Heart right ventricle (tissue), 16 donors: ENCODE results near the gene GPT2. TPM values are rescaled to one million over a fixed set of nuclear protein-coding genes. Genes with fewer than 3 reads are reported as not detected.

Experiments
- ATAC-seq, 8 donors: fragments of 200-7000 bp; cut with Tn5 transposase; one replicate each; pipeline ENCODE4 v1.9.1; 2020; ENCODE audit warnings: mild to moderate bottlenecking in 8 of 8, moderate library complexity in 8 of 8, moderate number of reproducible peaks in 1 of 8
- DNase-seq, 2 donors: peaks; one replicate each; pipeline ENCODE4 v3.0.0-alpha.2; 2020
- H3K27ac ChIP-seq, 10 donors: fragments of 200-600 bp; sonication (generic) in 2 of 10; one replicate each; pipeline versions ENCODE4 v1.5.0 to v1.8.0; 2020 to 2022; ENCODE audit warnings: mild to moderate bottlenecking in 3 of 10
- H3K27me3 ChIP-seq, 7 donors: fragments of 200-600 bp; one replicate each; pipeline ENCODE4 v1.8.0; 2021 to 2022; ENCODE audit warnings: mild to moderate bottlenecking in 2 of 7
- H3K36me3 ChIP-seq, 9 donors: fragments of 200-600 bp; sonication (generic) in 1 of 9; one replicate each; pipeline versions ENCODE4 v1.5.0 to v1.8.0; 2020 to 2022; ENCODE audit warnings: mild to moderate bottlenecking in 2 of 9
- H3K4me1 ChIP-seq, 9 donors: fragments of 200-600 bp; sonication (generic) in 1 of 9; one replicate each; pipeline versions ENCODE4 v1.5.0 to v1.8.0; 2020 to 2022; ENCODE audit warnings: mild to moderate bottlenecking in 4 of 9
- H3K4me3 ChIP-seq, 10 donors: fragments of 200-600 bp; sonication (generic) in 2 of 10; one replicate each; pipeline versions ENCODE4 v1.5.0 to v1.8.0; 2020 to 2022; ENCODE audit warnings: mild to moderate bottlenecking in 7 of 10, moderate library complexity in 2 of 10
- H3K9me3 ChIP-seq, 11 donors: fragments of 200-600 bp in 10 of 11; sonication (generic) in 2 of 11; one replicate each; pipeline versions ENCODE4 v1.5.0 to v1.8.0; 2013 to 2022; ENCODE audit warnings: mild to moderate bottlenecking in 2 of 11, control low read depth in 1 of 11, moderate library complexity in 1 of 11
- WGBS, 2 donors: extraction: QIAGEN DNeasy Blood & Tissue Kit; methylation state at CpG; one replicate each; pipeline ENCODE4 v1.1.7; 2013; ENCODE audit warnings: inconsistent platforms in 1 of 2; 5-methylcytosine and 5-hydroxymethylcytosine counted together
- intact Hi-C, 10 donors: fragments of 100-400 bp; cut with DNase I; formaldehyde crosslinking; loops; one replicate each; pipeline versions ENCODE4 v1.11.1 to v1.14.2; 2022
- polyA plus RNA-seq, 2 donors: library from polyadenylated mRNA; stranded (reverse); fragments of 200-250 nt; gene quantifications; one replicate each; pipeline ENCODE4 v1.2.3, GENCODE V29; 2013
- total RNA-seq, 10 donors: library from RNA; stranded (reverse); fragmentation: NEBNext Ultra II Directional in 3 of 10; extraction: Animal tissue kit (Norgen Biotek cat#: 25700) in 3 of 10; gene quantifications; one replicate each; pipeline versions ENCODE4 v1.2.1 to v1.2.4, GENCODE V29; 2021 to 2023
- TF ChIP-seq, protein P1 (sequence below), 9 donors: fragments of 200-600 bp; sonication (generic) in 2 of 9; IDR thresholded peaks; one replicate each; pipeline versions ENCODE4 v1.5.0 to v1.8.0; 2021 to 2022; ENCODE audit warnings: antibody characterized with exemption in 9 of 9, mild to moderate bottlenecking in 5 of 9, moderate library complexity in 1 of 9
- donor health status: Arrhythmogenic right ventricular cardiomyopathy.
- donor health status: ischemic (EF 13 %, LVEDD 7.1; RV severe dilation, severe dysfunction).
- donor health status: healthy with polysubstance abuse.
- donor health status: DM: no; HTN: yes; CAD: no.
- donor health status: DM: no; HTN: no; CAD: no.
- donor health status: ischemic (EF 25% LVEDD 6.9; RV normal size, moderate dysfunction).
- donor health status: ischemic (EF 25% LVEDD 5.7; RV mildly dilated, moderate dysfunction).
- donor health status: healthy.
- donor health status: DM: yes; HTN: yes; CAD: no.
- donor health status: Ischemic cardiomyopathy.
- donor health status: ischemic (EF 35%, LVEDD 5.7; RV mildly dilated, moderate dysfunction).
- donor health status: nonischemic (EF 11% LVEDD 7.7; RV severe dilation, severe dysfunction).
- donor health status: DM: yes; HTN: yes; CAD: no.
- donor health status: PGD.
- donor health status: ischemic (EF 29% LVEDD 5.4; RV normal size, mild dysfunction).
- donor health status: nonischemic (EF 23%, LVEDD 6.1; RV moderate dilation, normal function).

The GPT2 gene
- total and polyA plus RNA-seq, 12 donors: 6.7 to 23.7 (median 17.3) TPM

DNA sequence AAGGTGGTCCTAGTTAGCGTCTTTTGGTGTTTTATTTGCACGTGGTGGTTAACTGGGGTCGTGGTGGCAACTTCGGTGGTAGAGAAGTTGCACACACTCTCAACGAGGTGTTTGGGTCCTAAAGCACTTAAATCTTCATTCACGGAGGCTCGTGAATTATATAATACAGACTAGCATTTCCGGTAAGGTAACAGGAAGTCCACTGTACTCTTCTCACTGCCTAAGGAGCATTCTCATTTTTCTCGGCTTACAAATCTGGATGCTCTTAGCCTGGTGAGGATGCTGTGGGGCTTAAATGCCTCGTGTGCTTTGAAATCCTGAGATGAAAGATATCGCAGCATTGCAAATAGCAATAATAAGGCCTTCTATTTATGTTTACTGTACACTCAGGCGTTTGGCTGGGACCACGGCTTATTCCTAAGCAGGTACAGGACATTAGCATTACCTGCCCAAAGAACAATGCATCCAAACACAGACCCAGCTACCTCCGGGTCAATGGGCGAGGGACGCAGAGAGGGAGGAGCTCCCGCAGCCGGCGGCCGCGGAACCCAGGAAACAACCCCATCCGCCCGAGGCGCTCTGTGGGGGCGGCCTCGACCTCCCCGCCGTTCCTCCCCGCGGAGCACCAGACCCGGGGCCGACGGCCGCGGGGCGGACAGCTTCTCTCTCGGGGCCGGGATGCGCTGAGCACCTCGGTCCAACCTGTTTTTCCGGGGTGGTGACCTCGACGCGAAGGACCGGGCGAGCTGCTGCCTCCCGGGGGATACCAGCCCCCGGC is 88.5 kb downstream of the GPT2 start:
- 2% methylated on average over 47 to 48 of the region's 48 CpGs for WGBS, 2 donors
- TF ChIP-seq, protein P1, sequence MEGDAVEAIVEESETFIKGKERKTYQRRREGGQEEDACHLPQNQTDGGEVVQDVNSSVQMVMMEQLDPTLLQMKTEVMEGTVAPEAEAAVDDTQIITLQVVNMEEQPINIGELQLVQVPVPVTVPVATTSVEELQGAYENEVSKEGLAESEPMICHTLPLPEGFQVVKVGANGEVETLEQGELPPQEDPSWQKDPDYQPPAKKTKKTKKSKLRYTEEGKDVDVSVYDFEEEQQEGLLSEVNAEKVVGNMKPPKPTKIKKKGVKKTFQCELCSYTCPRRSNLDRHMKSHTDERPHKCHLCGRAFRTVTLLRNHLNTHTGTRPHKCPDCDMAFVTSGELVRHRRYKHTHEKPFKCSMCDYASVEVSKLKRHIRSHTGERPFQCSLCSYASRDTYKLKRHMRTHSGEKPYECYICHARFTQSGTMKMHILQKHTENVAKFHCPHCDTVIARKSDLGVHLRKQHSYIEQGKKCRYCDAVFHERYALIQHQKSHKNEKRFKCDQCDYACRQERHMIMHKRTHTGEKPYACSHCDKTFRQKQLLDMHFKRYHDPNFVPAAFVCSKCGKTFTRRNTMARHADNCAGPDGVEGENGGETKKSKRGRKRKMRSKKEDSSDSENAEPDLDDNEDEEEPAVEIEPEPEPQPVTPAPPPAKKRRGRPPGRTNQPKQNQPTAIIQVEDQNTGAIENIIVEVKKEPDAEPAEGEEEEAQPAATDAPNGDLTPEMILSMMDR (IDR thresholded peaks at IDR 0.05): no peak
- ATAC-seq (peak in 6 of 8 donors; percentile 1 to 31 (median 16)), DNase-seq (peak in 1 of 2 donors; percentile 35)
- Histone ChIP-seq H3K4me1 (peaks cover 2 to 53% (median 49%) of the 10 kb centered on the region in 9 donors), H3K9me3 (no peaks in the 10 kb centered on the region), H3K27me3 (no peaks in the 10 kb centered on the region), H3K27ac (peak overlapping the region; percentile 87 to 98 (median 97)), H3K4me3 (peak overlapping the region; percentile 76 to 97 (median 88)), H3K36me3 (peaks cover 0 to 45% (median 15%) of the 10 kb centered on the region in 9 donors)
- intact Hi-C loops: loop anchor here in 1 of 10 donors (10.0 kb wide), 1 partner anchor 62 kb away; no protein-coding TSS in a partner anchor

DNA sequence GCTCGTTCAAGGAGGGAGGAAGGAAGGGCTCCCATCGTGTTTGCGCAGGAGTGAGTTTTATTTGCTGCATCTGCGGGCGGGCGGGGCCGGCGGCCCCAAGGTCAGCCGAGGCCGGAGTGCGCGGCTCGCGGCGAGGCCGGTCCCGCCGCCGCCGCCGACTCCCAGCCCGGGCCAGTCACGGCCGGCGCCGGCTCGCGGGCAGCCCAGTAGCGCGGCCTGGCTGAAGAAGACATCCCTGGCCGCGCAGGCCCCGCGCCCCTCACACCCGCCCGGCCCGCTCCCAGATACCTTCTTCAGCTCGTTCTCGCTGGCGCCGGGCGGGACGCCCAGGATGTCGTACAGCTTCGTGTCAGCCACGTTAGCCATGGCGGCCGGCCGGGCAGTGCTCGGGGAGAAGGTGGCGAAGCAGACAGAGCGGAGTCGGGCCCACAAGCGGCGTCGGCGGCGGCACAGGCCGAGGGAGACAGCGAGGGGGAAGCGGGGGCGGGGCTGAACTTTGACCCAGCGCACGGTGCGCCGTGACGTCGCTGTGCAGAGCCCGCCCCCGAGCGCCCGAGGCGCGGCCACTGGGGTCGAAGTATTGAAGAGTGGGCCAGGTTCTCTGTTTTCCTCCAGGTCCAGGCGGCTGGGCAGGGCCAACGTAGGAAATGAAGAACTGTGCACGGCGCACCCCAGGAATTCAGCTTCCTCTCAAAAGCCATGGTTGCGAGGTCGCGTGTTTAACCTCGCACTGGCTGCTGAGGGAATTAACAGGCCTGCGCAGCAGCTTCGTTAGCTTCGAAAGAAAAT is 89.2 kb downstream of the GPT2 start, which contains the start of gene DNAJA2:
Gene DNAJA2 (minus strand): TSS at position 468 of the 789 bp plus-strand sequence. CDS start 102 bp downstream, at position 366.
- DNase-seq (peak; percentile 92 to 95), ATAC-seq (peak; percentile 98 to 100 (median 99))
- Histone ChIP-seq H3K4me3 (peak within 1 kb of the TSS; percentile 76 to 97 (median 88)), H3K27ac (peak within 1 kb of the TSS; percentile 87 to 98 (median 97)), H3K4me1 (peaks cover 2 to 51% (median 49%) of the 10 kb centered on the region in 9 donors), H3K9me3 (no peaks in the 10 kb centered on the region), H3K27me3 (no peaks in the 10 kb centered on the region), H3K36me3 (peaks cover 0 to 37% (median 8%) of the 10 kb centered on the region in 9 donors)
- intact Hi-C loops: loop anchor here in 1 of 10 donors (10.0 kb wide), 1 partner anchor 61 kb away; no protein-coding TSS in a partner anchor
- WGBS, 2 donors: 0 to 1% methylated on average over 81 to 86 of the region's 86 CpGs
- TF ChIP-seq, protein P1 (IDR thresholded peaks at IDR 0.05): no peak

DNA sequence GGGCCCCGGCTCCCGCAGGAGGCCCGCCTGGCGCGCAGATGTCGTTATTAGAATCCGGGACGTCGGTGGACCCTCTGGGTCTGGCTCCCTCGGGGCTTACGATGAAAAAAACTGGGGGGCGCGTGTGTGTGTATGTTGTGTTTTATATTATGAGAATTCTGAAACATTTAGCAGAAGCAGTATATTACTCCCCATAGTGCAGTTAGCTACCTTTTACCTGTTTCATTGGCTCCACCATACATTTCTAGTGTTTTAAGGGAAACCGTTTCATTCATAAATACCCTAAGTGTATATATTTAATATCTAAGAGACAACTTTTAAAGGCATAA is 89.8 kb downstream of the GPT2 start:
- TF ChIP-seq, protein P1 (IDR thresholded peaks at IDR 0.05): no peak
- Histone ChIP-seq H3K36me3 (peaks cover 0 to 31% (median 2%) of the 10 kb centered on the region in 9 donors), H3K9me3 (no peaks in the 10 kb centered on the region), H3K4me1 (peaks cover 2 to 50% (median 43%) of the 10 kb centered on the region in 9 donors), H3K27ac (peak overlapping the region; percentile 87 to 98 (median 97)), H3K27me3 (no peaks in the 10 kb centered on the region), H3K4me3 (peak overlapping the region; percentile 76 to 97 (median 88))
- DNase-seq: no peak
- 2 to 3% methylated on average over 14 of the region's 14 CpGs for WGBS, 2 donors
- ATAC-seq: no peak
- intact Hi-C loops: loop anchor here in 1 of 10 donors (10.0 kb wide), 1 partner anchor 61 kb away; no protein-coding TSS in a partner anchor

DNA sequence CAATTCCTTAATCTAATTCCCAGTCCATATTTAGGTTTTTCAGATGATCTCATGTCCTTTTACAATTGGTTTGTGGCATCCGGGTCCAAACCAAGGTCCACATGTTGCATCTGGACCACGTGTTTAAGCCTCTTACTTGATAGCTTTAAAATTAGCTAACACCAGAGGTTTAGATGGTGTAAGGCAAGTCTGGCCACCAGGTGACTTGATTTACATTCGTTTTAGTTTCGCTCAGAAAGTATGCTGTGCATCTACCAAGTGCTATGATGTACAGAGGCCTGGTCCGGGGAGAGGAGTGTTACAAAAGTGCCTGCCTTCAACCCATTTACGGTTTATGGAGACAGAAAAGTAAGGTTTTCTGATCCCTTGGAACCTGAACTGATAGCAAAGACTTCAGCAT is 90.2 kb downstream of the GPT2 start:
- ATAC-seq (no peak), DNase-seq (no peak)
- peak overlapping the region; percentile 76 to 97 (median 88) for H3K4me3 ChIP-seq
- no peaks in the 10 kb centered on the region for H3K9me3 ChIP-seq
- TF ChIP-seq, protein P1 (IDR thresholded peaks at IDR 0.05): no peak
- H3K27ac ChIP-seq: peak overlapping the region in 9 of 10 donors; percentile 92 to 98 (median 97)
- H3K36me3 ChIP-seq: peaks cover 0 to 27% (median 0%) of the 10 kb centered on the region in 9 donors
- peaks cover 2 to 47% (median 39%) of the 10 kb centered on the region in 9 donors for H3K4me1 ChIP-seq
- WGBS, 2 donors: 73 to 76% methylated on average over 6 of the region's 6 CpGs
- no peaks in the 10 kb centered on the region for H3K27me3 ChIP-seq
- intact Hi-C loops: loop anchor here in 1 of 10 donors (10.0 kb wide), 1 partner anchor 60 kb away; no protein-coding TSS in a partner anchor
